Measurements from ENCODE around the gene CDK5RAP3.
"Not testable (repeated sequence)": the region's sequence is repeated elsewhere in the genome, so short reads cannot be mapped to it uniquely, and the experiment has no call there.

The CDK5RAP3 gene

GRCh38 chr17:47983492-47984223, 12.7 kb downstream of the CDK5RAP3 start:
- no peak for FAIRE-seq
- no peak for DNase-seq (ENCODE audit: insufficient read length, low spot score)
- TF ChIP-seq POLR2A (IDR thresholded peaks at IDR 0.05; ENCODE audit: low read depth, low read length) = no peak
- no peak for TF ChIP-seq POU2F2 (IDR thresholded peaks at IDR 0.05; ENCODE audit: low read depth, low read length)
- TF ChIP-seq SPI1 (IDR thresholded peaks at IDR 0.05; ENCODE audit: low read depth, low read length) = no peak
- no peak for TF ChIP-seq POLR2AphosphoS5 (IDR thresholded peaks at IDR 0.05; ENCODE audit: low read depth, low read length)
- TF ChIP-seq PAX5 (IDR thresholded peaks at IDR 0.05; ENCODE audit: insufficient read depth, low read length, severe bottlenecking) = no peak
- TF ChIP-seq TAF1 (IDR thresholded peaks at IDR 0.05; ENCODE audit: low read depth, low read length) = no peak

- DNase-seq (ENCODE audit: insufficient read length, low spot score) (no peak), FAIRE-seq (no peak)
- TF ChIP-seq PAX5 (IDR thresholded peaks at IDR 0.05; ENCODE audit: insufficient read depth, low read length, severe bottlenecking) (no peak), SPI1 (IDR thresholded peaks at IDR 0.05; ENCODE audit: low read depth, low read length) (no peak), POLR2A (IDR thresholded peaks at IDR 0.05; ENCODE audit: low read depth, low read length) (no peak), TAF1 (IDR thresholded peaks at IDR 0.05; ENCODE audit: low read depth, low read length) (no peak), POLR2AphosphoS5 (IDR thresholded peaks at IDR 0.05; ENCODE audit: low read depth, low read length) (no peak), POU2F2 (IDR thresholded peaks at IDR 0.05; ENCODE audit: low read depth, low read length) (no peak)
Measured at GRCh38 chr17:47986520-47986919, 15.6 kb downstream of the CDK5RAP3 start.

GRCh38 chr17:47987240-47987835, 16.4 kb downstream of the CDK5RAP3 start:
- FAIRE-seq = no peak
- TF ChIP-seq POLR2AphosphoS5 (IDR thresholded peaks at IDR 0.05; ENCODE audit: low read depth, low read length) (no peak), SPI1 (IDR thresholded peaks at IDR 0.05; ENCODE audit: low read depth, low read length) (no peak), TAF1 (IDR thresholded peaks at IDR 0.05; ENCODE audit: low read depth, low read length) (no peak), POLR2A (IDR thresholded peaks at IDR 0.05; ENCODE audit: low read depth, low read length) (no peak), POU2F2 (IDR thresholded peaks at IDR 0.05; ENCODE audit: low read depth, low read length) (no peak), PAX5 (IDR thresholded peaks at IDR 0.05; ENCODE audit: insufficient read depth, low read length, severe bottlenecking) (no peak)
- DNase-seq (ENCODE audit: insufficient read length, low spot score) = no peak

- not testable (repeated sequence) for DNase-seq (ENCODE audit: insufficient read length, low spot score); FAIRE-seq
Measured at GRCh38 chr17:47988445-47988844, 17.5 kb downstream of the CDK5RAP3 start.

GRCh38 chr17:47989159-47989558, 18.2 kb downstream of the CDK5RAP3 start:
- FAIRE-seq (no peak), DNase-seq (ENCODE audit: insufficient read length, low spot score) (no peak)
- TF ChIP-seq PAX5 (IDR thresholded peaks at IDR 0.05; ENCODE audit: insufficient read depth, low read length, severe bottlenecking) (no peak), SPI1 (IDR thresholded peaks at IDR 0.05; ENCODE audit: low read depth, low read length) (no peak), POLR2A (IDR thresholded peaks at IDR 0.05; ENCODE audit: low read depth, low read length) (no peak), POLR2AphosphoS5 (IDR thresholded peaks at IDR 0.05; ENCODE audit: low read depth, low read length) (no peak), POU2F2 (IDR thresholded peaks at IDR 0.05; ENCODE audit: low read depth, low read length) (no peak)

GRCh38 chr17:47989700-47990099, 18.8 kb downstream of the CDK5RAP3 start:
- TF ChIP-seq TAF1 (IDR thresholded peaks at IDR 0.05; ENCODE audit: low read depth, low read length) = no peak
- TF ChIP-seq POLR2AphosphoS5 (IDR thresholded peaks at IDR 0.05; ENCODE audit: low read depth, low read length) = no peak
- no peak for TF ChIP-seq PAX5 (IDR thresholded peaks at IDR 0.05; ENCODE audit: insufficient read depth, low read length, severe bottlenecking)
- no peak for TF ChIP-seq POLR2A (IDR thresholded peaks at IDR 0.05; ENCODE audit: low read depth, low read length)
- no peak for TF ChIP-seq SPI1 (IDR thresholded peaks at IDR 0.05; ENCODE audit: low read depth, low read length)
- no peak for TF ChIP-seq POU2F2 (IDR thresholded peaks at IDR 0.05; ENCODE audit: low read depth, low read length)
- DNase-seq (ENCODE audit: insufficient read length, low spot score) (no peak), FAIRE-seq (peak; percentile 90)

- TF ChIP-seq SPI1 (IDR thresholded peaks at IDR 0.05; ENCODE audit: low read depth, low read length) (no peak), PAX5 (IDR thresholded peaks at IDR 0.05; ENCODE audit: insufficient read depth, low read length, severe bottlenecking) (no peak), TAF1 (IDR thresholded peaks at IDR 0.05; ENCODE audit: low read depth, low read length) (no peak), POLR2AphosphoS5 (IDR thresholded peaks at IDR 0.05; ENCODE audit: low read depth, low read length) (no peak), POLR2A (IDR thresholded peaks at IDR 0.05; ENCODE audit: low read depth, low read length) (no peak), POU2F2 (IDR thresholded peaks at IDR 0.05; ENCODE audit: low read depth, low read length) (no peak)
- FAIRE-seq (no peak), DNase-seq (ENCODE audit: insufficient read length, low spot score) (no peak)
Measured at GRCh38 chr17:47990962-47991731, 20.2 kb downstream of the CDK5RAP3 start.

- DNase-seq (ENCODE audit: insufficient read length, low spot score) (no peak), FAIRE-seq (no peak)
- TF ChIP-seq POLR2AphosphoS5 (IDR thresholded peaks at IDR 0.05; ENCODE audit: low read depth, low read length) = no peak
- TF ChIP-seq TAF1 (IDR thresholded peaks at IDR 0.05; ENCODE audit: low read depth, low read length) = no peak
- TF ChIP-seq PAX5 (IDR thresholded peaks at IDR 0.05; ENCODE audit: insufficient read depth, low read length, severe bottlenecking) = no peak
- no peak for TF ChIP-seq SPI1 (IDR thresholded peaks at IDR 0.05; ENCODE audit: low read depth, low read length)
- no peak for TF ChIP-seq POLR2A (IDR thresholded peaks at IDR 0.05; ENCODE audit: low read depth, low read length)
Measured at GRCh38 chr17:47992216-47992615, 21.3 kb downstream of the CDK5RAP3 start.

- FAIRE-seq (no peak), DNase-seq (ENCODE audit: insufficient read length, low spot score) (no peak)
Measured at GRCh38 chr17:47993031-47993564, 22.2 kb downstream of the CDK5RAP3 start.

More at GRCh38 chr17:47993031-47993564, 22.2 kb downstream of the CDK5RAP3 start:
- TF ChIP-seq POLR2AphosphoS5 (IDR thresholded peaks at IDR 0.05; ENCODE audit: low read depth, low read length) = no peak
- no peak for TF ChIP-seq POLR2A (IDR thresholded peaks at IDR 0.05; ENCODE audit: low read depth, low read length)
- TF ChIP-seq TAF1 (IDR thresholded peaks at IDR 0.05; ENCODE audit: low read depth, low read length) = no peak
- no peak for TF ChIP-seq POU2F2 (IDR thresholded peaks at IDR 0.05; ENCODE audit: low read depth, low read length)
- TF ChIP-seq SPI1 (IDR thresholded peaks at IDR 0.05; ENCODE audit: low read depth, low read length) = no peak

Data from GM12891 (cell line).